ENCODE results near the gene RINT1. TPM values are rescaled to one million over a fixed set of nuclear protein-coding genes. Genes with fewer than 3 reads are reported as not detected.

The RINT1 gene
- total RNA-seq, 3 donors from 2014 or later, result 12.4 to 15.6 (median 13.6) TPM

- H3K36me3 ChIP-seq (ENCODE audit: low read depth), result no peaks in the 10 kb centered on the region
- ATAC-seq (no peak), DNase-seq (no peak)
- no peaks in the 10 kb centered on the region for H3K4me1 ChIP-seq (ENCODE audit: low read depth)
- H3K9me3 ChIP-seq, result no peaks in the 10 kb centered on the region
- intact Hi-C loops (cut with DNase I, micrococcal nuclease), result no loop called here
- no peak overlapping the region for H3K4me3 ChIP-seq
- no peak for TF ChIP-seq CTCF (IDR thresholded peaks at IDR 0.05)
Observed at GRCh38 chr7:105565190-105565589, 33.2 kb downstream of the RINT1 start.

GRCh38 chr7:105567024-105567423 is 35.0 kb downstream of the RINT1 start:
- Histone ChIP-seq H3K9me3 (no peaks in the 10 kb centered on the region), H3K4me3 (no peak overlapping the region), H3K4me1 (ENCODE audit: low read depth) (no peaks in the 10 kb centered on the region), H3K36me3 (ENCODE audit: low read depth) (no peaks in the 10 kb centered on the region)
- TF ChIP-seq CTCF (IDR thresholded peaks at IDR 0.05), result no peak
- intact Hi-C loops (cut with DNase I, micrococcal nuclease), result no loop called here
- no peak for DNase-seq
- no peak for ATAC-seq

GRCh38 chr7:105567821-105568220 is 35.8 kb downstream of the RINT1 start:
- intact Hi-C loops (cut with DNase I, micrococcal nuclease), result no loop called here
- ATAC-seq, result no peak
- no peaks in the 10 kb centered on the region for H3K36me3 ChIP-seq (ENCODE audit: low read depth)

GRCh38 chr7:105571891-105572290 is 39.9 kb downstream of the RINT1 start:
- Histone ChIP-seq H3K4me3 (no peak overlapping the region), H3K9me3 (no peaks in the 10 kb centered on the region), H3K4me1 (ENCODE audit: low read depth) (no peaks in the 10 kb centered on the region), H3K36me3 (ENCODE audit: low read depth) (no peaks in the 10 kb centered on the region)
- TF ChIP-seq CTCF (IDR thresholded peaks at IDR 0.05), result no peak
- DNase-seq (no peak), ATAC-seq (no peak)
- intact Hi-C loops (cut with DNase I, micrococcal nuclease), result no loop called here

More at GRCh38 chr7:105567821-105568220, 35.8 kb downstream of the RINT1 start:
- Histone ChIP-seq H3K9me3 (no peaks in the 10 kb centered on the region), H3K4me1 (ENCODE audit: low read depth) (no peaks in the 10 kb centered on the region), H3K4me3 (no peak overlapping the region)
- TF ChIP-seq CTCF (IDR thresholded peaks at IDR 0.05), result no peak
- DNase-seq, result no peak

- DNase-seq, result no peak
- Histone ChIP-seq H3K4me3 (no peak overlapping the region), H3K9me3 (no peaks in the 10 kb centered on the region), H3K36me3 (ENCODE audit: low read depth) (no peaks in the 10 kb centered on the region), H3K4me1 (ENCODE audit: low read depth) (peaks cover 6% of the 10 kb centered on the region)
- intact Hi-C loops (cut with DNase I, micrococcal nuclease), result no loop called here
- no peak for TF ChIP-seq CTCF (IDR thresholded peaks at IDR 0.05)
- ATAC-seq, result no peak
Observed at GRCh38 chr7:105577251-105577650, 45.2 kb downstream of the RINT1 start.

GRCh38 chr7:105578496-105578895 is 46.5 kb downstream of the RINT1 start:
- Histone ChIP-seq H3K9me3 (no peaks in the 10 kb centered on the region), H3K36me3 (ENCODE audit: low read depth) (no peaks in the 10 kb centered on the region), H3K4me1 (ENCODE audit: low read depth) (peaks cover 6% of the 10 kb centered on the region), H3K4me3 (no peak overlapping the region)
- ATAC-seq (no peak), DNase-seq (no peak)
- no peak for TF ChIP-seq CTCF (IDR thresholded peaks at IDR 0.05)
- intact Hi-C loops (cut with DNase I, micrococcal nuclease), result no loop called here
